Jurkat, Clone E6-1 (cell line): ENCODE data around the gene RGS16.

Experiments
- DNase-seq: peaks from one replicate; pipeline ENCODE4 v3.0.0-alpha.2; 2011; ENCODE audit warnings: low read depth, low spot score
- H3K4me3 ChIP-seq: 2 replicates; pipeline ENCODE4 v1.5.1; 2011; ENCODE audit warnings: mild to moderate bottlenecking, low read length, control low read depth, moderate library complexity

Gene RGS16

DNA sequence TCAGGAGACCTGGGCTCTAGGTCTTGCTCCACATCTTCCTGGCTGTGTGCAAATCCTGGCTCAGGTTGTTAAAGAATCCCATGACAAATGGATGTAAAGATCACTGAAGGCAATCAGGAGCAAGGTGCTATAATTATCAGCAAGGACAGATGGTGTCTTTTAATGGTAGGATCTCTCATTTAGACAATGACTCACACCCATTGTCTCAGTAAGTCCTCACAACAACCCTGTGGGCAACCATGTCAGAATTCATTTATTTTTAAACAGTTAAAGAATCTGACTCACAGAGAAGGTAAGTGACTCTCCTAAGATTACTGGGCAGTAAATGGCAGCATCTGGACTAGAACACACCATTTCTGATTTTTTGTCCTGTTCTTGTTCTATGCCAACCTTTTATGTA lies 47.9 kb downstream of the RGS16 start:
- no peak overlapping the region for H3K4me3 ChIP-seq
- no peak for DNase-seq

GRCh38 chr1:182555493-182555892 lies 48.7 kb downstream of the RGS16 start:
- no peak for DNase-seq
- no peak overlapping the region for H3K4me3 ChIP-seq

DNA sequence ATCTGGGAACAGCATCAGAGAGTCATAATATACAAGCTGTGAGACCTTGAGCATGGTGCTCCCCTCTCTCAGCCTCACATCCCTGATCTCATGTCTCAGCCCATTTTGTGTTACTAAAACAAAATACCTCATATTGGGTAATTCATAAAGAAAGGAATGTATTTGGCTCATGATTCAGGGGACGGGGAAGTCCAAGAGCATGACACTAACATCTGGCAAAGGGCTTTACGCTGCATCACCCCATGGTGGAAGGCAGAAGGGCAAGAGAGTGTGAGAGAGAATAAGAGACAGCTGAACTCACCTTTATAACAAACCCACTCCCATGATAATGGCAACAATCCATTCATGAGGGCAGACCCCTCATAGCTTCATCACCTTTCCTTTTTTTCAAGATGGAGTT lies 51.7 kb downstream of the RGS16 start:
- no peak for DNase-seq
- H3K4me3 ChIP-seq = no peak overlapping the region

- no peak for DNase-seq
- H3K4me3 ChIP-seq = no peak overlapping the region
Measured at GRCh38 chr1:182549811-182550210, 54.4 kb downstream of the RGS16 start.

DNA sequence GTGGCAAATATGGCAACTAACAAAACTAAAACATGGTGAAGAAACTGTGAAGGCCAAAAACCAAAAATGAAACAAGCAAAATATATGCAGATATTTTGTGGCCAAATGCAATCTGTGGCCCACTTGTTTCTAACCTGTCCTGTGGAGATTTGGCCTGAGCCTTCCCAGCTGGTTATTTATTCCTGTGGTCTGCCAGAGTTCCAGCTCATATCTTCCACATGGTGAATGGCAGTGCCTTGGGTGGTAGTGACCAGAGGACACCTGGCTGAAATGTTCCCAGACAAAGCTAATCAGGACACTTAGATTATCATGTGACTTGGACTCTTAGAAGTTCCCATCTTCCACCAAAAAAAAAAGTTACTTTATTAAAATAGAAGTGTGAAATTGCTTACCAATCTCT lies 54.8 kb downstream of the RGS16 start:
- DNase-seq = no peak
- H3K4me3 ChIP-seq = no peak overlapping the region
